Vagina (tissue), 2 donors: ENCODE measurements around the gene CD38. TPM values are rescaled to one million over a fixed set of nuclear protein-coding genes. Genes with fewer than 3 reads are reported as not detected.

Source experiments
- DNase-seq, 2 donors: peaks; one replicate each; pipeline ENCODE4 v3.0.0-alpha.2; 2017; ENCODE audit errors: extremely low spot score in 2 of 2
- H3K27ac ChIP-seq: fragments of 200-600 bp; sonication (generic); one replicate; pipeline ENCODE4 v1.5.1; 2019
- H3K27me3 ChIP-seq: fragments of 200-600 bp; sonication (generic); one replicate; pipeline ENCODE4 v1.5.1; 2019
- H3K36me3 ChIP-seq, 2 donors: fragments of 200-600 bp; sonication (generic); one replicate each; pipeline ENCODE4 v1.5.1; 2017 to 2019
- H3K4me1 ChIP-seq: fragments of 200-600 bp; sonication (generic); one replicate; pipeline ENCODE4 v1.5.1; 2019
- H3K4me3 ChIP-seq, 2 donors: fragments of 200-600 bp; sonication (generic); 1 replicate in 1 of 2; 2 replicates in 1 of 2; pipeline ENCODE4 v1.5.1; 2016 to 2019
- H3K9me3 ChIP-seq: fragments of 200-600 bp; sonication (generic); one replicate; pipeline ENCODE4 v1.5.1; 2019
- POLR2A ChIP-seq, 2 donors: fragments of 450-650 bp; IDR thresholded peaks; one replicate each; pipeline ENCODE4 v1.6.1; 2017; ENCODE audit warnings: antibody characterized with exemption in 2 of 2, mild to moderate bottlenecking in 2 of 2, moderate library complexity in 2 of 2
- POLR2AphosphoS5 ChIP-seq, 2 donors: sonication (generic); formaldehyde crosslinking; IDR thresholded peaks; one replicate each; pipeline ENCODE4 v1.9.0; 2017; ENCODE audit warnings: antibody characterized with exemption in 2 of 2, mild to moderate bottlenecking in 2 of 2, low read depth in 1 of 2; ENCODE audit not compliant: insufficient read depth in 1 of 2
- intact Hi-C: fragments of 100-400 bp; cut with DNase I; formaldehyde crosslinking; loops from one replicate; pipeline ENCODE4 v1.15.1; 2023
- total RNA-seq: library from RNA; depleted of rRNA; stranded (reverse); fragments of >200 nt; gene quantifications from one replicate; pipeline ENCODE4 v1.2.3, GENCODE V29; 2016
- TF ChIP-seq, protein P1 (sequence below), 3 experiments: fragments of 450-650 bp in 2 of 3; fragments of 200-600 bp in 1 of 3; sonication (generic) in 1 of 3; IDR thresholded peaks; one replicate each; pipeline ENCODE4 v1.5.1; 2017 to 2019; ENCODE audit warnings: antibody characterized with exemption in 3 of 3, mild to moderate bottlenecking in 2 of 3, moderate library complexity in 2 of 3

Gene CD38
- total RNA-seq, 1 donor from 2014 or later, result 1.2 TPM

DNA sequence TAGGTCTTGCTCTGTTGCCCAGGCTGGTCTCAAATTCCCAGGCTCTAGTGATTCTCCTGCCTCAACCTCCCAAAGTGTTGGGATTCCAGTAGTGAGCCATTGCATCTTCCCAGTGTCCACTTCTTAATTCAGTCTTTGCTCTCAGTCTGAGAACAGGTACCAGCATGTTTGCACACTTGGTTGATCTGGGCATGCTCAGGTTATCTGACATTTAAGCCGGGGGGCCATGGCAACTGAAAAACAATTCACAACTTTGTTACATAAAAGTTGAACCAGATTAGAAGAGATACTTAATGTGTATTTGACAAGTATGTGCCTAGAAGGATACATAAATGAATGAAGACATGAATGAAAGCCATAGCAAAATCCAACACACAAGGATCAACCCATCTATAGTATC lies 121.4 kb downstream of the CD38 start:
- H3K27ac ChIP-seq, result no peak overlapping the region
- TF ChIP-seq POLR2A (IDR thresholded peaks at IDR 0.05) (no peak), POLR2AphosphoS5 (IDR thresholded peaks at IDR 0.05; ENCODE audit: insufficient read depth in 1 of 2, low read depth in 1 of 2) (no peak)
- TF ChIP-seq, protein P1, sequence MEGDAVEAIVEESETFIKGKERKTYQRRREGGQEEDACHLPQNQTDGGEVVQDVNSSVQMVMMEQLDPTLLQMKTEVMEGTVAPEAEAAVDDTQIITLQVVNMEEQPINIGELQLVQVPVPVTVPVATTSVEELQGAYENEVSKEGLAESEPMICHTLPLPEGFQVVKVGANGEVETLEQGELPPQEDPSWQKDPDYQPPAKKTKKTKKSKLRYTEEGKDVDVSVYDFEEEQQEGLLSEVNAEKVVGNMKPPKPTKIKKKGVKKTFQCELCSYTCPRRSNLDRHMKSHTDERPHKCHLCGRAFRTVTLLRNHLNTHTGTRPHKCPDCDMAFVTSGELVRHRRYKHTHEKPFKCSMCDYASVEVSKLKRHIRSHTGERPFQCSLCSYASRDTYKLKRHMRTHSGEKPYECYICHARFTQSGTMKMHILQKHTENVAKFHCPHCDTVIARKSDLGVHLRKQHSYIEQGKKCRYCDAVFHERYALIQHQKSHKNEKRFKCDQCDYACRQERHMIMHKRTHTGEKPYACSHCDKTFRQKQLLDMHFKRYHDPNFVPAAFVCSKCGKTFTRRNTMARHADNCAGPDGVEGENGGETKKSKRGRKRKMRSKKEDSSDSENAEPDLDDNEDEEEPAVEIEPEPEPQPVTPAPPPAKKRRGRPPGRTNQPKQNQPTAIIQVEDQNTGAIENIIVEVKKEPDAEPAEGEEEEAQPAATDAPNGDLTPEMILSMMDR (IDR thresholded peaks at IDR 0.05), result no peak
- intact Hi-C loops, result no loop called here

DNA sequence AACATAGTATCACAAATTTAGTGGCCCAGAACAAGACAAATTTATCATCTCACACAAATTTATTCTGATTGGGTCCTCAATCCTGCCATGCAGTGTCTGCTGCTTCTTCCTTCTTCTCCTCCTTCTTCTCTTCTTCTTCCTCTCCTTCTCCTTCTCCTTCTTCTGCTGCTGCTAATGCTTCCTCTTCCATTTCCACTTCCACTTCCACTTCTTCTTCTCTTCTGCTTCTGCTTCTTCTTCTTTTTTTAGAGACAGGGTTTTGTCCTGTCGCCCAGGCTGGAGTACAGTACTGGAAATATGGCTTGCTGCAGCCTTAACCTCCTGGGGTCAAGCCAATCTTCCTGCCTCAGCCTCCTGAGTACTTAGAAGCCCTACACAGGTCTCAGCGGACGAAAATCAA lies 122.9 kb downstream of the CD38 start:
- H3K9me3 ChIP-seq, result no peaks in the 10 kb centered on the region
- intact Hi-C loops, result loop anchor here (5.0 kb wide), 1 partner anchor 309 kb away; no protein-coding TSS in a partner anchor
- no peak overlapping the region for H3K4me3 ChIP-seq
- H3K36me3 ChIP-seq, result no peaks in the 10 kb centered on the region
- TF ChIP-seq, protein P1 (IDR thresholded peaks at IDR 0.05), result no peak
- TF ChIP-seq POLR2A (IDR thresholded peaks at IDR 0.05) (no peak), POLR2AphosphoS5 (IDR thresholded peaks at IDR 0.05; ENCODE audit: insufficient read depth in 1 of 2, low read depth in 1 of 2) (no peak)
- no peak for DNase-seq
- H3K27me3 ChIP-seq, result no peaks in the 10 kb centered on the region
- no peaks in the 10 kb centered on the region for H3K4me1 ChIP-seq
- H3K27ac ChIP-seq, result no peak overlapping the region

More for the DNA sequence above, 121.4 kb downstream of the CD38 start:
- Histone ChIP-seq H3K9me3 (no peaks in the 10 kb centered on the region), H3K4me1 (peaks cover 6% of the 10 kb centered on the region), H3K36me3 (no peaks in the 10 kb centered on the region), H3K27me3 (no peaks in the 10 kb centered on the region), H3K4me3 (no peak overlapping the region)
- DNase-seq, result no peak

DNA sequence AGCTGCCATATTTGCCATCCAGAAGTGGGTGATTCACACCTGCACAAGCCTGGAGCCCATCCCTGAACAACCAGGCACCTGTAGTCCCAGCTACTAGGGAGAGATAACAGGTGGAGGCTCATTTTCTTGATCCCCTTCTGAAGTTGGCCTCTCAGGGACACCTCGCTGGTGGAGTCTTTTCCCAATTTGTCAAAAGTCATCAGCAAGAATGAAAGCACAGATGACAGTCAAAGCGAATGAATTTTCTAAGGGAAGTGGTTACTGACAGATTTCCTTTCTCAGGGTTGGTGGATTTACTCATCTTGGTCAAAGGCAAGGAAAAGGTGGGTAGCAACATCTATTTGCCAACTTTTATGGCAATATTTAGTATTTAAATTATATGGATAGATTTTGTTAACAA lies 123.9 kb downstream of the CD38 start:
- intact Hi-C loops, result loop anchor here (5.0 kb wide), 1 partner anchor 310 kb away; no protein-coding TSS in a partner anchor
- DNase-seq, result no peak
- H3K27me3 ChIP-seq, result no peaks in the 10 kb centered on the region
- TF ChIP-seq POLR2AphosphoS5 (IDR thresholded peaks at IDR 0.05; ENCODE audit: insufficient read depth in 1 of 2, low read depth in 1 of 2) (no peak), POLR2A (IDR thresholded peaks at IDR 0.05) (no peak)
- TF ChIP-seq, protein P1 (IDR thresholded peaks at IDR 0.05), result no peak
- H3K36me3 ChIP-seq, result no peaks in the 10 kb centered on the region
- peaks cover 1% of the 10 kb centered on the region for H3K4me1 ChIP-seq
- H3K9me3 ChIP-seq, result no peaks in the 10 kb centered on the region
- H3K27ac ChIP-seq, result no peak overlapping the region
- no peak overlapping the region for H3K4me3 ChIP-seq

DNA sequence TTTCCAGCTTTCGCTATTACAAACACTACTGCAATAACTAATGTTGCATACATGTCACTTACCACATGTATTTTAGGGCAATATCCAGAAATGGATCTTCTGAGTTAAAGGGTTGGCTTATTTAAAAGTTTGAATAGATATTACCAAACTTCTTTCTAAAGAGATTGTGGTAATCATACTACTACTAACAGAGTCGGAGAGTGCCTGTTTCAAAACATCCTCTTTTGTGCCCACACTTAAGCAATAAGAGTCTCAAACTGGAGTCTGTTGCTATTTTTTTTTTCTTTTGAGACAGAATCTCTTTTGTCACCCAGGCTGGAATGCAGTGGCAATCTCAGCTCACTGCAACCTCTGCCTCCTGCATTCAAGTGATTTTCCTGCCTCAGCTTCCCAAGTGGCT lies 124.6 kb downstream of the CD38 start:
- H3K4me1 ChIP-seq, result peaks cover 8% of the 10 kb centered on the region
- no peak for DNase-seq

More for the DNA sequence above, 124.6 kb downstream of the CD38 start:
- H3K27me3 ChIP-seq, result no peaks in the 10 kb centered on the region
- H3K9me3 ChIP-seq, result no peaks in the 10 kb centered on the region
- H3K4me3 ChIP-seq, result no peak overlapping the region
- TF ChIP-seq POLR2A (IDR thresholded peaks at IDR 0.05) (no peak), POLR2AphosphoS5 (IDR thresholded peaks at IDR 0.05; ENCODE audit: insufficient read depth in 1 of 2, low read depth in 1 of 2) (no peak)
- TF ChIP-seq, protein P1 (IDR thresholded peaks at IDR 0.05), result no peak
- no peaks in the 10 kb centered on the region for H3K36me3 ChIP-seq
- no peak overlapping the region for H3K27ac ChIP-seq
- intact Hi-C loops, result loop anchor here (5.0 kb wide), 1 partner anchor 310 kb away; no protein-coding TSS in a partner anchor

Other genes starting within 250 kb of the CD38 start
- 103 TPM for gene FBXL5, start 123.0 kb upstream of the CD38 start, total RNA-seq
- 29.5 TPM for gene FAM200B, start 96.5 kb upstream of the CD38 start, total RNA-seq
- 5.2 TPM for gene BST1, start 75.3 kb upstream of the CD38 start, total RNA-seq
- gene FGFBP1, start 160.4 kb downstream of the CD38 start, total RNA-seq, result 61.9 TPM
- gene FGFBP2, start 184.8 kb downstream of the CD38 start, total RNA-seq, result 2.9 TPM